Subcutaneous adipose tissue (tissue), 4 donors: Measurements from ENCODE around the gene MCUR1. TPM values are rescaled to one million over a fixed set of nuclear protein-coding genes. Genes with fewer than 3 reads are reported as not detected.

Source experiments
- CTCF ChIP-seq: fragments of 450-650 bp; IDR thresholded peaks from one replicate; pipeline ENCODE4 v1.5.1; 2016; ENCODE audit warnings: low read depth, mild to moderate bottlenecking, control low read depth, antibody characterized with exemption, moderate library complexity
- total RNA-seq, 4 donors: library from RNA; depleted of rRNA; stranded (reverse); fragments of >200 nt; gene quantifications; one replicate each; pipeline ENCODE4 v1.1.0, GENCODE V29; 2016

Gene MCUR1
- total RNA-seq, 4 donors from 2014 or later = 10.5 to 19.2 (median 17.1) TPM

- no peak for TF ChIP-seq CTCF
Measured at GRCh38 chr6:13851330-13851729, 37.0 kb upstream of the MCUR1 start.

GRCh38 chr6:13848522-13849150, 34.3 kb upstream of the MCUR1 start:
- no peak for TF ChIP-seq CTCF

- TF ChIP-seq CTCF = no peak
Measured at GRCh38 chr6:13847326-13848050, 33.1 kb upstream of the MCUR1 start.

- no peak for TF ChIP-seq CTCF
Measured at GRCh38 chr6:13846841-13847240, 32.5 kb upstream of the MCUR1 start.

DNA sequence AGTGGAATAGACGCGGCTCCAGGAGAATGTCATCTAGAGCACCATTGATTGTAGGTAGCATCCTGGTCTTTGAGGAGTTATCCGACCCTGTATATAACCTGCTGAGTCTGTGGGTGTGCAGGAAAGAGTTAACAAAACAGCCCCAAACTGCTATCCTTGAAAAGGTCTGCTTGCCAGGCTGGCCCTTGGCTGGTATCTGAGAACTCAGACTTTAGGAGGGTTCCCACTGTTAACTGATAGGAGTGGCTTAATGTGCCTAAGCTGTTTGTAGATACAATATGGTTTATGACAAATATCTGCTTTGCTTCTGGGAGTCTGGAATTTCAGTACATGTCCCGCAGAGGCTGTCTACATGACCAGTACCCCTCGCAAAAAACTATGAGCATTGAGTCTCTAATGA, 27.6 kb upstream of the MCUR1 start:
- TF ChIP-seq CTCF = no peak

DNA sequence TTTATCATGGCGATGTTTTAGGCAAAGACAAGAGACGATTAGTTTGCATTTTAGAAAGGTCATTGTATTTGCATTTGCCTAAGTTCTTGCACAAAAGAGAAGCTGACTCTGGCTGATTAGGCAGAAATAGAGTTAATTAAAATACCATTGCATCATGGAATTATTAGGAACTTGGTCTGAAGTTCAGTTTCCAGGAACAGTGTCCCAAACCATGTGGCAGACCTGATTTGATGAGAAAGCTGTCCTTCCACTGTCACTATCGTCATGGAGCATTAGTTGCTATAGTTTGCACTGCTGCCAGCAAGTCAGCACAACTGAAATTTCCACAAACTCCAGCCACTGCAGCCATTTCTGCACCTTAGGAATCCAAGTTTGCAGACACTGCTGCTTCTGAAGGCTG, 24.3 kb upstream of the MCUR1 start:
- no peak for TF ChIP-seq CTCF

DNA sequence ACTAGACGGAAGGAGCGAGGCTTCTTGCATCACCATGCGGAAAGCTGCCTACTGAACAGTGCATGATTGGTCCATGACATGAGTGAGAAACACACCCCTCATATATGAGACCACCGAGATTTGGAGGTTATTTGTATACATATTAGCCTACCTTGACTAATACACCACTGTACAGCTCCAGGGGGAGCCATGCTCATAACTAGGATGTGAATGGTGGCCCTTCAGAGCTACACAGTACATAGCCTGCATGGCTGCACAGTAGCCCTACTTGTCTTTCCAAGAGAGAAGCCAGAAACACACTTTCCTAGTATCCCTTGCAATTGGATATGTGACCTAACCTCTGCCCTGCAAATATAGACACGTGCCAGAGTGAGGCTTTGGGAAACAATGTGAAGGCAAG, 21.8 kb upstream of the MCUR1 start:
- TF ChIP-seq CTCF = no peak
